Thyroid gland (tissue), 4 donors: Measurements from ENCODE around the gene SEC11A. TPM values are rescaled to one million over a fixed set of nuclear protein-coding genes. Genes with fewer than 3 reads are reported as not detected.

Experiments used
- DNase-seq, 2 donors: peaks; one replicate each; pipeline ENCODE4 v3.0.0-alpha.2; 2019
- H3K27ac ChIP-seq, 3 donors: fragments of 200-600 bp; sonication (generic); 1 replicate in 2 of 3; 2 replicates in 1 of 3; pipeline ENCODE4 v1.5.1; 2016 to 2019; ENCODE audit warnings: mild to moderate bottlenecking in 1 of 3, moderate library complexity in 1 of 3
- H3K27me3 ChIP-seq: fragments of 200-600 bp; sonication (generic); one replicate; pipeline ENCODE4 v1.5.1; 2019
- H3K36me3 ChIP-seq, 2 donors: fragments of 200-600 bp; sonication (generic); one replicate each; pipeline ENCODE4 v1.5.1; 2016 to 2019
- H3K4me1 ChIP-seq, 2 donors: fragments of 200-600 bp; sonication (generic); one replicate each; pipeline ENCODE4 v1.5.1; 2017 to 2019
- H3K4me3 ChIP-seq, 3 donors: fragments of 200-600 bp; sonication (generic); replicated peaks in 1 of 3; 1 replicate in 2 of 3; 2 replicates in 1 of 3; pipeline ENCODE4 v1.5.1; 2016; ENCODE audit warnings: mild to moderate bottlenecking in 1 of 3
- H3K9me3 ChIP-seq: fragments of 200-600 bp; sonication (generic); one replicate; pipeline ENCODE4 v1.5.1; 2017
- CTCF ChIP-seq, 6 experiments: fragments of 200-600 bp in 3 of 6; fragments of 450-650 bp in 3 of 6; sonication (generic) in 3 of 6; IDR thresholded peaks; one replicate each; pipeline ENCODE4 v1.5.1; 2016 to 2019; ENCODE audit warnings: antibody characterized with exemption in 6 of 6, mild to moderate bottlenecking in 2 of 6, inconsistent platforms in 1 of 6, moderate library complexity in 1 of 6
- POLR2A ChIP-seq, 2 donors: fragments of 450-650 bp; IDR thresholded peaks; one replicate each; pipeline ENCODE4 v1.6.1; 2017; ENCODE audit warnings: antibody characterized with exemption in 2 of 2, mild to moderate bottlenecking in 2 of 2, moderate library complexity in 1 of 2
- WGBS, 2 donors: methylation state at CpG; one replicate each; pipeline ENCODE4 v1.1.5; 2017; 5-methylcytosine and 5-hydroxymethylcytosine counted together
- intact Hi-C: fragments of 100-400 bp; cut with DNase I; formaldehyde crosslinking; loops from one replicate; pipeline ENCODE4 v1.15.1; 2023
- total RNA-seq, 4 donors: library from RNA; depleted of rRNA; stranded (reverse); fragments of >200 nt; gene quantifications; one replicate each; pipeline ENCODE4 v1.2.3, GENCODE V29; 2016

The SEC11A gene
- total RNA-seq, 4 donors from 2014 or later, result 170 to 304 (median 182) TPM

- intact Hi-C loops, result no loop called here
- Histone ChIP-seq H3K4me3 (no peak overlapping the region), H3K36me3 (peaks cover 12 to 13% of the 10 kb centered on the region in 2 donors), H3K4me1 (peaks cover 0 to 5% of the 10 kb centered on the region in 2 donors), H3K27me3 (no peaks in the 10 kb centered on the region), H3K27ac (no peak overlapping the region), H3K9me3 (no peaks in the 10 kb centered on the region)
- no peak for DNase-seq
- no peak for TF ChIP-seq POLR2A (IDR thresholded peaks at IDR 0.05)
- no peak for TF ChIP-seq CTCF (IDR thresholded peaks at IDR 0.05)
- 95 to 98% methylated on average over 16 to 17 of the region's 17 CpGs for WGBS, 2 donors
Observed at GRCh38 chr15:84621358-84621979, 94.5 kb downstream of the SEC11A start.

- H3K27me3 ChIP-seq, result no peaks in the 10 kb centered on the region
- TF ChIP-seq POLR2A (IDR thresholded peaks at IDR 0.05), result no peak
- no peak for TF ChIP-seq CTCF (IDR thresholded peaks at IDR 0.05)
- no peak overlapping the region for H3K27ac ChIP-seq
- peaks cover 12 to 13% of the 10 kb centered on the region in 2 donors for H3K36me3 ChIP-seq
- H3K4me3 ChIP-seq, result no peak overlapping the region
- H3K9me3 ChIP-seq, result no peaks in the 10 kb centered on the region
- intact Hi-C loops, result no loop called here
- peaks cover 0 to 7% of the 10 kb centered on the region in 2 donors for H3K4me1 ChIP-seq
- WGBS, 2 donors, result 97% methylated on average over 8 of the region's 8 CpGs
- DNase-seq, result no peak
Observed at GRCh38 chr15:84620626-84621025, 95.3 kb downstream of the SEC11A start.

Other genes starting within 250 kb of the SEC11A start
- gene ZSCAN2, start 115.1 kb downstream of the SEC11A start, total RNA-seq, result 10 to 100 TPM in 2 of 4 donors, 1 to 10 TPM in 2; 9.1 to 22.7 (median 11.7) TPM
- gene WDR73, start 61.9 kb downstream of the SEC11A start, total RNA-seq, result 10 to 100 TPM; 37.5 to 63.3 (median 41.1) TPM
- 10 to 100 TPM; 12.9 to 43.4 (median 23.5) TPM for gene NMB, start 57.9 kb downstream of the SEC11A start, total RNA-seq
- 10 to 100 TPM; 18.3 to 28.0 (median 21.2) TPM for gene ZNF592, start 32.5 kb upstream of the SEC11A start, total RNA-seq
- 10 to 100 TPM in 1 of 4 donors, 1 to 10 TPM in 3; 5.8 to 10.4 (median 7.4) TPM for gene ALPK3, start 101.2 kb upstream of the SEC11A start, total RNA-seq
- gene SLC28A1, start 168.5 kb upstream of the SEC11A start, total RNA-seq, result not detected